HK-2 (cell line): ENCODE measurements around the gene MAGI1.

ENCODE experiments used
- DNase-seq: peaks from one replicate; pipeline ENCODE4 v3.0.0-alpha.2; 2018; ENCODE audit not compliant: unreplicated experiment

Gene MAGI1

DNA sequence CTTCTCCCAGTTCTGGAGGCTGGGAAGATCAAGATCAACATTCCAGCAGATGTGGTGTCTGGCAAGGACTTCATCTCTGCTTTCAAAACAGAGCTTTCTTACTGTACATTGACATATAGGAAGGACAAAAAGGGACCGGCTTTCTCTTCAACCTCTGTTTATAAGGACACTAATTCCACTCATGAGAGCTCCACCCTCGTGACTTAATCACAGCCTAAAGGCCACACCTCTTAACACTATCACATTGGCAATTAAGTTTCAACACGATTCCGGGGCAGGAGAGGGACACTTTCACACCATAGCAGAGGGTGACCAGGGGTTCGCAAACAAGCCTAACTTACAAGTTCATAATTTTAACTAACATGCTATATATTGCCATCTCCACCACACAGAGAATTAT is 231.5 kb downstream of the MAGI1 start:
- DNase-seq: no peak

DNA sequence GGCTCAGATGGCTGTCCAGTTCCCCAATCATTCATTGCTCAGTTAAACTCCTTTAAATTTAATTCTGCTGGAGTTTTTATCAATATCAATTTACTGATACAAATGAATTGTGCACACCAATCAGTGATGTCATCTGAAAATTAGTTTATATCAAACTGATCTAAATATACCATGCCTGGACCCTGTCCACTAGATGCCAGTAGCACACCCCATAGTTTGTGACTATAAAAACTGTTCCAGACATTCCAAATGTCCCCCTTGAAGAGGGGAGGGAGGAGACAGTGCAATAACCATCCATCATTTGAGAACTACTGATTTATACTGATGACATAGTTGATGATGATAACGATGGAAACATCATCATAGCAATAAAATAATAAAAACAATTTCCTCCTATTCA is 232.1 kb downstream of the MAGI1 start:
- DNase-seq: no peak

DNA sequence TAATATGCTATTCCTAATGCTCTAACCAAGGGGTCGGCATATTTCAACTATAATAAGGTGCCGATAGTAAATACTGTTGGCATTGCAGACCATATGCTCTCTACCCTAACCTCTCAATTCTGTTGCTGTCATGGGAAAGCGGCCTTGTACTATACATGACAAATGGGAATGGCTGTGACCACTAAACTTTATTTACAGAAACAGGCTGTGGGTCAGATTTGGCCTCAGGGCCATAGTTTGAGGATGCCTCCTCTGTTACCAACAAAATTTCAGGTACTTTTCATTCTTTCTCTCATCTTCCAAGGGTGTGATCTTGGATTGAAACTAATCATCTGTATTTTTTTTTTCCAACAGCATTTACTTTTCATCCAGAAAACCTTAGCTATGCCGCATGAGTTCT is 242.0 kb downstream of the MAGI1 start:
- DNase-seq: no peak

DNA sequence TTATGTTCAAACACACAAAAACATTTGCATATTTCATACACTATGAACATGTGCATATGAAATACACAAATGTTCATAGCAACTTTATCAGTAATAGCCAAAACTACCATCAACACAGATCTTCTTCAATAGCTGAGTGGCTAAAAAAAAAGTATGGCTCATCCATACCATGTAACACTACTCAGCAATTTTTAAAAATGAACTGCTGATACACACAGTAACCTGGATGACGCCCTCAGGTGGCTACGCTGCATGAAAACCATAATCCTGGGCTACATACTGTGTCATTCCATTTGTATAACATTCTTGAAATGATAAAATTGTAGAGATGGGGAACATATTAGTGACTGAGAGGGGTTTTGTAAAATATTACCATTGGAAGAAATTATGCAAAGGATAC is 243.6 kb downstream of the MAGI1 start:
- DNase-seq: no peak

DNA sequence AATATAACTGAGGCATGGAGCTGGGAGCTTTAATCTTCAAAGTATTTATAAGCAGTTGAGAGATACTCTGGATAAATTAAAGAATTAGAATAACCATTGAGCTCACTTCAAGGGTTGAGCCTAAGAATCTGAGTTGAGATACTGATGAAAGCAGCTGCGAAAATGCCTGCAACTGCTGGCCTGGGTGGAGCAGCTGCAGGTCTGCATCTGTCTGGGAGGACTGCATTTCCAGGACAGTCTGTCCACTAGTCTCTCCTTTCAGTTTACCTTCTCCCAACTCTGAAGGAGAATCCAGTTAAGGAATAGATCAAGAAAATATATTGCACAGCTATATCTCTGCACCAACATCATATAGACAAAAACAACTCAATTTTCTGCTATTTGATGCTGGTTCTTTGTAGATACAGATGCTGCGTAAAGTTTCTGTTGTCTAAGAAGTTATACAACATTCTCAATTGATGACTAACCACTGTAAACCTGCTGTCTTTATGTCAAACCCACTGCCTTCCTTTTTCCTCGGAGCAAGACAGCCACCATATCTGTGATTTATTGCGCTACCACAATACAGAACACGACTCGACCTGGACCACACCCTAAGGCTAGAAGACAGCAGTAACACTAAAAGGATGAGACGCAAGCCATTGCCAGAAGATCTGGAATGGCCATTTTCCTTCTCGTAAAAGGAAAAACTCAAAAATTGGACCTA is 245.1 kb downstream of the MAGI1 start:
- no peak for DNase-seq

- no peak for DNase-seq
Observed at GRCh38 chr3:65788461-65788860, 250.3 kb downstream of the MAGI1 start.

DNA sequence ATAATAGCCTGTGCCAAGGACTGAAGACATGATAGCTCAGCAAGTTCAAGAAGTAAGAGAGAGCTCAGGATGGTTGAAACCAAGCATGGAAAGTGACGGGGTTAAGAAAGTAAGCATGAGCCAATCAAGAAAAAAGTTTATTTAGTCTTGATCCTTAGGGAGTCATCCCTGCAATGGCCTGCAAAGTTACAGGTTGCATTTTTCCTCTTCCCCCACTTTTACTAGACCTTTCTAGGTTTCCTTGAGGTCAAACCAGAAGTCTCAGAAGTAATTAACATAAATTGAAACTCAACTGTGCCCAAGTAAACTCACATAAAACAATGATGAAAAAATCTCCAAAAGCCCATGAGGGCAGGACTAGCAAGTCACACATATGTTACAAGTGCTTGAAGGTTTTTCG is 250.9 kb downstream of the MAGI1 start:
- DNase-seq: no peak

DNA sequence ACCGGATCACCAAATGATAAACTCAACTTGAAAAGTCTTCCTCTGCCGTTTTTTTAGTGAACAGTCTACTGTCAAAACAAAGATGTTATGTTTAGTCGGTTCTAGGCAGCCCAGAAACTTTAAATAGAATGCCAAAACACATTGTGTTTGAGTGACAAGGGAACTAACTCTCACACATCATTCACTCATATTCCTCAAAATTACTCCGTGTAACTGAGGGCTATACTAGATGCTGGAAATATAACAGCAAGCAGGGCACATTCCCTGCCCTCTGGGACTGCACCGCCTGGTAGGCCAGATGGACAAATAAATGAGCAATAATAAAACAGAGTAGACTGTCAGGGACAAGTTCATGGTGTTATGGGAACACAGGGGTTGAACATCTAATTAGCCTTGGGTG is 251.4 kb downstream of the MAGI1 start:
- no peak for DNase-seq

- no peak for DNase-seq
Observed at GRCh38 chr3:65786890-65787289, 251.8 kb downstream of the MAGI1 start.

- no peak for DNase-seq
Observed at GRCh38 chr3:65785065-65785645, 253.6 kb downstream of the MAGI1 start.

GRCh38 chr3:65783117-65783516 is 255.6 kb downstream of the MAGI1 start:
- no peak for DNase-seq

- DNase-seq: no peak
Observed at GRCh38 chr3:65781594-65781993, 257.1 kb downstream of the MAGI1 start.

DNA sequence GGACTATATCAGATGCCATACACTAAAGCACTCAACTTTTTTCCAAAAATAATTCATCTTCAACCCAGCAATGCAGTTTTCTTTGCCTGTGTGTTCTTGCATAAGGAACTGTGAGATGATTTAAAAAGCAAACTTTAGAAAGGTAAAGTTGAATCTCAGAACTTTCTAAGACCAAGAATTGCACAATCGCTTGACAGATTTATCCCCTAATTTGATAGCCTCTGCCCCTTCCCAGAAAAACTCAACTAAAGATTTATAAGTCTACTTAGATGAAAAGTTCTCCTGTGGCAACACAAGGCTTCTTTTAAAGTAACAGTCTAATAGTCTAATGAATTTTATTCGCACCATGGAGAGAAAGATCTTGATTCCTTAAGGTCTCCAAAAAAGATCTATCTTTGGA is 259.3 kb downstream of the MAGI1 start:
- DNase-seq: no peak

GRCh38 chr3:65778968-65779367 is 259.8 kb downstream of the MAGI1 start:
- no peak for DNase-seq

DNA sequence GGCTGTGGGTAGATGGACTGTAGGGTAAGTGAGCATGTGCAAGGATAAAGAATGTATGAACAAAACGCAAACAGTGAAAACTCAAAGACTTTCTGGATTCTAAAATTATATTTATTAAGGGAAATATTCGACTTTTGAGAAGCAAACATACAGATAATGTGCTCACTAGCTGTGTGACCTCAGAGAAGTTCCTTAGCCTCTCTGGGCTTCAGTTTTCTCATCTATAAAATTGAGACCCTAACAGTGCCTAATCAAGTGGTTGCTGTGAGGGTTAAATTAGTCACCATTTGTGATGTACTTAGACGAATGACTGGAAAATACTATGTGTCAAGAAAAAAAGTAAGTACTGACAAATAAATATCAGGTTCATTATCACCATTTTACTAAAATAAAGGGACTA is 261.7 kb downstream of the MAGI1 start:
- DNase-seq: no peak

- DNase-seq: no peak
Observed at GRCh38 chr3:65776494-65776893, 262.2 kb downstream of the MAGI1 start.

DNA sequence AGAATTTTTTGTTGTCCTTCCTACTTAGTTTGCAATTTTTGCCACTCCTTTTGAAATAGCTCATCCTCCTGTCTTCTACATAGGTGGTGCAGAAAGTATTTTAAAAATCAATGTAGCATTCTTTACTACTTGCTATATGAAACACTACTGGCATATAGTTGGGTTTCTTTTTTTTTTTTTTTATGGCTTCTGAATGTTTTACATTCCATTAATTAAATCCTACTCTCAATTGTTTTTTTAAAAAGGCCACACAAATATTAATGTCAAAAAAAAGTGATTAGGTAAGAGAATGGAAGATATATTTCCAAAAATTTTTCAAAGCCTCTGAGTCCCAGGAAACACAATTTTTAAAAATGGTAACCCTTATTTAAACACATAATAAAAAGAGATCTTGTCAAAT is 262.6 kb downstream of the MAGI1 start:
- no peak for DNase-seq

DNA sequence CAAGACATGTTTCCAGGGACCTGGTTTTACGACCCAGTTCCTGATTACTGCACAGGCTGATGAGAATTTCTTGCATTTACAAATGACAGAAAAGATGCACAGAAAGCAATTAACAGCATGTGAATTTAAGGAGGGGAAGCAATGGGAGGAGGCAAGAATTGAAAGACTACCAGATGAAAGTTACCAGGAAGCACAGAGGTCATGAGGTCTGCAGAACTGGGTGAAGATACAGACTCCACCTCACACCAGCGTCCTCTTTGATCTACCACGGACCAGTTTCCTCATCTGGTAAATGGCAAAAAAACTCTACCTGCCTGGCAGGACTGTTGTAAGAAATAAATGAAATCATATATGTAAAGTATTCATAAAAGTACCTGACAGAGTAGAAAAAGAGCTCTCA is 266.0 kb downstream of the MAGI1 start:
- DNase-seq: no peak

DNA sequence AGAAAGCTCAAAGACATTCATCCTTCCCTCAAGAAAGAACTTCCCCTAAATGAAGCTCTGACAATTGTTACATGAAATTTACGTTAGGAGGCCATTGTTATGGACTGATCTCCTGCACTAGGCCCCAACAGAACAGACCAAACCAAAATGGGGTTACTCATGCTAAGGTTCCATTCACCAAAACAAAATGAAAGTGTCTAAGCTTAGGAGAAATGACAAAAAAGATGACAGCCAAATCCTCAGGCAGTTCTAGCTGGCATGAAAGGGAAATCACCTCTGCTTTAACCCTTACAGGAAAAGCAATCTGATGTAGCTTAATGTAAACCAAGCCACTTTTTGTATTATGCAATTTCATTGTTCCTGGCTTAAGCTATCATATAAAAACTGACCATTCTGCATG is 271.2 kb downstream of the MAGI1 start:
- DNase-seq: no peak

DNA sequence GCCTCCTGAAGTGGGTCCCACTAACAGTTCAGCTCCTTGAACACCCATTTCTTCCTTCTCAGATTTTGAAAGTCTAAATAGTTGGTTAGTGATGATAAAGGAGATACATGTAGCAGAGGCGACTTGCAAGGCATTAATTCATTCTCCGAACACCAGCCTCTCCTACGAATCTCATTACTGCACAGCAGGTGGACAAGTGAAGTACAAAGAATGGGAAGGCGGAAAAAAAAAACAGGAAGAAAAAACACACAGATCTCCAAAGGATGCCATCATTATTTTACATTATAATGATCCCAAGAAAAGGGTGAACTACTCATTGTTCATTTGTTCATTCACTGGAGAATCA is 276.5 kb downstream of the MAGI1 start:
- no peak for DNase-seq

DNA sequence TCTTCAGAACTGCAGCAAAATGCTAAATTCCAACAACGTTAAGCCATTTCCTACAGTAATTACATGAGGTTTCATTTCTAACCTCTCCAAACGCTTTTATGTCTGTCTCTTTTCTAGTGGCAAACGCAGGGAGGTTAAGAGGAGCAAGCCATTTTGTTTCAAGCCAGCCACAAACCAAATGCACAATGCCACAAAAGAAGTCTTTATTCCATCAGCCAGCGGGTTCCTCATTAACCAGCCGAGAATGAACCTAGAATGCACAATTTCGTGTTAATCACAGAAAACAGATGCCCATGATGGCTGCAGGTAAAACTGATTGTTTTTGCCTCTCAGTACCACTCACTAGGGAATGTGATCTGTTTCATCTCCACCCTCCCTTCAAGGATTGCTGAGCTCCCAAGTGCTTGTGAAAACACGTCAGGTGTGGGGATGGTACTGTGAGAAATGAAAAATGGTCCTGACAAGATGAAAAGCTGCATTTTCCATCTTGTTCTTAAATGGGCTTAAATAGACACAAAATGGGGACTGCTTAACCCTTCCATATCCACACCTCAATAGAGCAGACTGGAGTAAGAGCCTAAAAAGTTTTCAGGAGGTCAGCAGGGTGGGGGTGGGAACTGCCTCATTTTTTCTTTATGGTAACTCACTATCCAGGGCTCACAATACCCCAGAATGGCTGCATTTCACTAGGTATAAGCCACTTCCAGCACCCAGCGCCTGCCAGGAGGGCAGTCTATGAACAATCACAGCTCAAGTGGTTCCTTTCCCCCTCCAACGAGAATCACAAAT is 277.1 kb downstream of the MAGI1 start:
- DNase-seq: no peak

DNA sequence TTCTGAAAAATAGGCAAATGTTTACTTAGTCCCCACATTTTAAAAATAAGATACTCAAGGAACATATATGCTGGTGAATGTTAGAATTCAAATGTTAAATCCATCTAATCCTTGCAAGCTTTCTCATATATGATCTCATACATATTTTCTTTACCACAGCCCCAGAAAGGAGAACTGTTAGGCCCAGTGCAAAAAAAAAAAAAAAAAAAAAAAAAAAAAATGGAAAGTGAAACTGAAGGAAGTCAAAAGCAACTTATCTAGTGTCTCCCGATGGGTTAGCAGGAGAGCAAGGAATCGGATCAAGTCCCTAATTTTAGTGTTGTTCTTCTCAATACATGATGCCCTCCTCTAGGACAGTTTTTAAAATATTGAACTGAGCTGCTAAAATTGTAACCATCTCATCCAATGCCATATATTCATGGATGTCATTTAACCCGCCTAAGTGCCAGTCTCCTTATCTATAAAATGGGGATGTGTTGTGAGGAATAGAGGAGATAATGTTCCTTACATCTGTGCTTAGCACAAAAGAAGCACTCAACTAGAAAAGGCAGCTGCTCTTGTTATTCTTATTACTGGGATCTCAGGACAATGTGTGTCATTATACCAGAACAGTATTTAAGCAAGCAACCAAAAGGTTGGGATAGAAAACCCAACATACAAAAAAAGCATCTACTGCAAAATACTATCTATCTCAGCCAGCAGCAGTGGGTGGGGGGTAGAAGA is 279.7 kb downstream of the MAGI1 start:
- DNase-seq: no peak

- DNase-seq: no peak
Observed at GRCh38 chr3:65758438-65758837, 280.3 kb downstream of the MAGI1 start.
